ENCODE measurements around the gene DENND5B.

GRCh38 chr12:31504625-31505222, 86.2 kb downstream of the DENND5B start:
- TF ChIP-seq CTCF (IDR thresholded peaks at IDR 0.05 in 2 of 3, conservative IDR thresholded peaks at IDR 0.05 in 1 of 3; ENCODE audit: control insufficient read depth in 2 of 3, extremely low read depth in 1 of 3, insufficient read depth in 1 of 3, low read depth in 3 of 3, low read length in 3 of 3) (no peak), YY1 (IDR thresholded peaks at IDR 0.05; ENCODE audit: low read depth, low read length) (no peak), POLR2AphosphoS2 (IDR thresholded peaks at IDR 0.05; ENCODE audit: low read depth, low read length) (no peak), EP300 (IDR thresholded peaks at IDR 0.05; ENCODE audit: borderline replicate concordance in 1 of 2, control insufficient read depth in 1 of 2, low read depth in 2 of 2, low read length in 2 of 2) (no peak), TAF1 (IDR thresholded peaks at IDR 0.05; ENCODE audit: borderline replicate concordance, low read depth, low read length) (no peak), EZH2 (IDR thresholded peaks at IDR 0.05; ENCODE audit: borderline replicate concordance, control insufficient read depth, low read depth, low read length) (no peak), ATF2 (IDR thresholded peaks at IDR 0.05; ENCODE audit: low read length) (no peak), ZZZ3 (IDR thresholded peaks at IDR 0.05; ENCODE audit: control insufficient read depth, insufficient read length, low read depth) (no peak), CEBPB (IDR thresholded peaks at IDR 0.05; ENCODE audit: borderline replicate concordance in 1 of 2, low read depth in 2 of 2, low read length in 2 of 2) (no peak), NR2F1 (conservative IDR thresholded peaks at IDR 0.05) (no peak), MTA3 (IDR thresholded peaks at IDR 0.05; ENCODE audit: borderline replicate concordance, low read length) (no peak), SMAD5 (IDR thresholded peaks at IDR 0.05; ENCODE audit: low read depth) (no peak)
- TF ChIP-seq, protein P1, sequence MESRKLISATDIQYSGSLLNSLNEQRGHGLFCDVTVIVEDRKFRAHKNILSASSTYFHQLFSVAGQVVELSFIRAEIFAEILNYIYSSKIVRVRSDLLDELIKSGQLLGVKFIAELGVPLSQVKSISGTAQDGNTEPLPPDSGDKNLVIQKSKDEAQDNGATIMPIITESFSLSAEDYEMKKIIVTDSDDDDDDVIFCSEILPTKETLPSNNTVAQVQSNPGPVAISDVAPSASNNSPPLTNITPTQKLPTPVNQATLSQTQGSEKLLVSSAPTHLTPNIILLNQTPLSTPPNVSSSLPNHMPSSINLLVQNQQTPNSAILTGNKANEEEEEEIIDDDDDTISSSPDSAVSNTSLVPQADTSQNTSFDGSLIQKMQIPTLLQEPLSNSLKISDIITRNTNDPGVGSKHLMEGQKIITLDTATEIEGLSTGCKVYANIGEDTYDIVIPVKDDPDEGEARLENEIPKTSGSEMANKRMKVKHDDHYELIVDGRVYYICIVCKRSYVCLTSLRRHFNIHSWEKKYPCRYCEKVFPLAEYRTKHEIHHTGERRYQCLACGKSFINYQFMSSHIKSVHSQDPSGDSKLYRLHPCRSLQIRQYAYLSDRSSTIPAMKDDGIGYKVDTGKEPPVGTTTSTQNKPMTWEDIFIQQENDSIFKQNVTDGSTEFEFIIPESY (IDR thresholded peaks at IDR 0.05): no peak
- TF ChIP-seq, protein P2, sequence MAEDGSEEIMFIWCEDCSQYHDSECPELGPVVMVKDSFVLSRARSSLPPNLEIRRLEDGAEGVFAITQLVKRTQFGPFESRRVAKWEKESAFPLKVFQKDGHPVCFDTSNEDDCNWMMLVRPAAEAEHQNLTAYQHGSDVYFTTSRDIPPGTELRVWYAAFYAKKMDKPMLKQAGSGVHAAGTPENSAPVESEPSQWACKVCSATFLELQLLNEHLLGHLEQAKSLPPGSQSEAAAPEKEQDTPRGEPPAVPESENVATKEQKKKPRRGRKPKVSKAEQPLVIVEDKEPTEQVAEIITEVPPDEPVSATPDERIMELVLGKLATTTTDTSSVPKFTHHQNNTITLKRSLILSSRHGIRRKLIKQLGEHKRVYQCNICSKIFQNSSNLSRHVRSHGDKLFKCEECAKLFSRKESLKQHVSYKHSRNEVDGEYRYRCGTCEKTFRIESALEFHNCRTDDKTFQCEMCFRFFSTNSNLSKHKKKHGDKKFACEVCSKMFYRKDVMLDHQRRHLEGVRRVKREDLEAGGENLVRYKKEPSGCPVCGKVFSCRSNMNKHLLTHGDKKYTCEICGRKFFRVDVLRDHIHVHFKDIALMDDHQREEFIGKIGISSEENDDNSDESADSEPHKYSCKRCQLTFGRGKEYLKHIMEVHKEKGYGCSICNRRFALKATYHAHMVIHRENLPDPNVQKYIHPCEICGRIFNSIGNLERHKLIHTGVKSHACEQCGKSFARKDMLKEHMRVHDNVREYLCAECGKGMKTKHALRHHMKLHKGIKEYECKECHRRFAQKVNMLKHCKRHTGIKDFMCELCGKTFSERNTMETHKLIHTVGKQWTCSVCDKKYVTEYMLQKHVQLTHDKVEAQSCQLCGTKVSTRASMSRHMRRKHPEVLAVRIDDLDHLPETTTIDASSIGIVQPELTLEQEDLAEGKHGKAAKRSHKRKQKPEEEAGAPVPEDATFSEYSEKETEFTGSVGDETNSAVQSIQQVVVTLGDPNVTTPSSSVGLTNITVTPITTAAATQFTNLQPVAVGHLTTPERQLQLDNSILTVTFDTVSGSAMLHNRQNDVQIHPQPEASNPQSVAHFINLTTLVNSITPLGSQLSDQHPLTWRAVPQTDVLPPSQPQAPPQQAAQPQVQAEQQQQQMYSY (CRISPR knock-in tag; IDR thresholded peaks at IDR 0.05): no peak

Data from GM12878 (cell line).